Astrocyte (in vitro differentiated cells and primary cell): ENCODE measurements around the gene SLC35A2. TPM values are rescaled to one million over a fixed set of nuclear protein-coding genes. Genes with fewer than 3 reads are reported as not detected.

ENCODE experiments used
- DNase-seq: peaks from one replicate; pipeline ENCODE4 v3.0.0-alpha.2; 2010; ENCODE audit warnings: low read depth
- FAIRE-seq: peaks from 2 replicates; lab custom pipeline; 2011; peaks lifted over from hg19 to GRCh38; lab: Jason Lieb, UNC
- H2AFZ ChIP-seq: 2 replicates; pipeline ENCODE4 v1.6.0; 2012; ENCODE audit warnings: low read depth, low read length, inconsistent platforms
- H3K27ac ChIP-seq: 2 replicates; pipeline ENCODE4 v1.5.1; 2011; ENCODE audit warnings: low read depth, low read length, inconsistent platforms
- H3K27me3 ChIP-seq: 2 replicates; pipeline ENCODE4 v1.6.0; 2011; ENCODE audit warnings: low read length, inconsistent platforms; ENCODE audit not compliant: insufficient read depth
- H3K36me3 ChIP-seq: 2 replicates; pipeline ENCODE4 v1.5.1; 2011; ENCODE audit warnings: low read length, inconsistent platforms; ENCODE audit not compliant: insufficient read depth
- H3K4me1 ChIP-seq: 2 replicates; pipeline ENCODE4 v1.5.1; 2011; ENCODE audit warnings: low read length, inconsistent platforms; ENCODE audit not compliant: insufficient read depth
- H3K4me2 ChIP-seq: 2 replicates; pipeline ENCODE4 v1.6.0; 2012; ENCODE audit warnings: low read length, inconsistent platforms
- H3K4me3 ChIP-seq: 2 replicates; pipeline ENCODE4 v1.5.1; 2011; ENCODE audit warnings: low read depth, mild to moderate bottlenecking, low read length, inconsistent platforms; ENCODE audit not compliant: insufficient read depth
- H3K79me2 ChIP-seq: 2 replicates; pipeline ENCODE4 v1.6.0; 2012; ENCODE audit warnings: mild to moderate bottlenecking, low read length, inconsistent platforms; ENCODE audit not compliant: insufficient read depth
- H3K9ac ChIP-seq: 2 replicates; pipeline ENCODE4 v1.6.0; 2012; ENCODE audit warnings: mild to moderate bottlenecking, low read length, inconsistent platforms
- H3K9me3 ChIP-seq: 2 replicates; pipeline ENCODE4 v1.5.1; 2012; ENCODE audit warnings: low read depth, mild to moderate bottlenecking, low read length, inconsistent platforms; ENCODE audit not compliant: insufficient read depth
- H4K20me1 ChIP-seq: 2 replicates; pipeline ENCODE4 v1.6.0; 2012; ENCODE audit warnings: low read length, inconsistent platforms; ENCODE audit not compliant: insufficient read depth
- H3K27ac Mint-ChIP-seq: one replicate; pipeline ENCODE4 v1.8.0; 2021; ENCODE audit warnings: mild to moderate bottlenecking, mixed read lengths; ENCODE audit not compliant: unreplicated experiment
- H3K27me3 Mint-ChIP-seq: one replicate; pipeline ENCODE4 v1.8.0; 2021; ENCODE audit warnings: low read depth, mixed read lengths; ENCODE audit not compliant: unreplicated experiment
- H3K36me3 Mint-ChIP-seq: one replicate; pipeline ENCODE4 v1.8.0; 2021; ENCODE audit warnings: low read depth, mixed read lengths; ENCODE audit not compliant: unreplicated experiment
- H3K4me1 Mint-ChIP-seq: one replicate; pipeline ENCODE4 v1.8.0; 2021; ENCODE audit warnings: low read depth, mixed read lengths; ENCODE audit not compliant: unreplicated experiment
- H3K4me3 Mint-ChIP-seq: one replicate; pipeline ENCODE4 v1.8.0; 2021; ENCODE audit warnings: mild to moderate bottlenecking, moderate library complexity, mixed read lengths; ENCODE audit not compliant: unreplicated experiment
- H3K9me3 Mint-ChIP-seq: one replicate; pipeline ENCODE4 v1.8.0; 2021; ENCODE audit warnings: mild to moderate bottlenecking, mixed read lengths; ENCODE audit not compliant: unreplicated experiment
- CTCF ChIP-seq: IDR thresholded peaks from 2 replicates; pipeline ENCODE4 v1.5.1; 2011; ENCODE audit warnings: low read depth, mild to moderate bottlenecking, inconsistent platforms, low read length, moderate library complexity; ENCODE audit not compliant: insufficient read depth
- EZH2 ChIP-seq: IDR thresholded peaks from 2 replicates; pipeline ENCODE4 v1.6.1; 2012; ENCODE audit warnings: mild to moderate bottlenecking, low read length, inconsistent platforms; ENCODE audit not compliant: insufficient read depth
- total RNA-seq: library from RNA; stranded (reverse); gene quantifications from 2 replicates; pipeline ENCODE4 v1.2.1, GENCODE V29; 2021

Gene SLC35A2
- total RNA-seq, 1 donor from 2014 or later: 54.3 TPM

- H3K27ac ChIP-seq: no peak overlapping the region
- Mint-ChIP-seq H3K4me3 (no peak overlapping the region), H3K4me1 (peaks cover 11% of the 10 kb centered on the region), H3K27me3 (no peaks in the 10 kb centered on the region), H3K27ac (no peak overlapping the region), H3K9me3 (no peaks in the 10 kb centered on the region), H3K36me3 (peaks cover 8% of the 10 kb centered on the region)
- H3K4me3 ChIP-seq: no peak overlapping the region
- no peaks in the 10 kb centered on the region for H3K9me3 ChIP-seq
- FAIRE-seq (no peak), DNase-seq (no peak)
- no peak for TF ChIP-seq EZH2
- no peak for TF ChIP-seq CTCF
- H3K9ac ChIP-seq: no peak overlapping the region
- no peaks in the 10 kb centered on the region for H3K27me3 ChIP-seq
- peaks cover 6% of the 10 kb centered on the region for H3K36me3 ChIP-seq
- peaks cover 21% of the 10 kb centered on the region for H4K20me1 ChIP-seq
- H3K79me2 ChIP-seq: peaks cover 4% of the 10 kb centered on the region
- H3K4me2 ChIP-seq: no peak overlapping the region
- peaks cover 13% of the 10 kb centered on the region for H3K4me1 ChIP-seq
- no peak overlapping the region for H2AFZ ChIP-seq
These were observed 12.3 kb upstream of the SLC35A2 start for GRCh38 chrX:48923771-48924170.

- no peaks in the 10 kb centered on the region for H3K27me3 Mint-ChIP-seq
- H3K9ac ChIP-seq: no peak overlapping the region
- H3K79me2 ChIP-seq: no peaks in the 10 kb centered on the region
- H3K4me1 Mint-ChIP-seq: peaks cover 11% of the 10 kb centered on the region
- TF ChIP-seq CTCF: no peak
- no peaks in the 10 kb centered on the region for H3K27me3 ChIP-seq
- peaks cover 21% of the 10 kb centered on the region for H3K4me1 ChIP-seq
- no peak overlapping the region for H3K27ac ChIP-seq
- no peaks in the 10 kb centered on the region for H3K9me3 Mint-ChIP-seq
- H3K36me3 Mint-ChIP-seq: peaks cover 4% of the 10 kb centered on the region
- H3K4me2 ChIP-seq: no peak overlapping the region
- no peak overlapping the region for H3K4me3 ChIP-seq
- H3K27ac Mint-ChIP-seq: no peak overlapping the region
- FAIRE-seq (no peak), DNase-seq (no peak)
- H3K9me3 ChIP-seq: no peaks in the 10 kb centered on the region
- no peak overlapping the region for H3K4me3 Mint-ChIP-seq
- H3K36me3 ChIP-seq: peaks cover 6% of the 10 kb centered on the region
- H2AFZ ChIP-seq: no peak overlapping the region
- peaks cover 13% of the 10 kb centered on the region for H4K20me1 ChIP-seq
These were observed 9.3 kb upstream of the SLC35A2 start for GRCh38 chrX:48920718-48921104.

GRCh38 chrX:48919947-48920717, 8.7 kb upstream of the SLC35A2 start:
- H2AFZ ChIP-seq: no peak overlapping the region
- TF ChIP-seq EZH2: no peak
- peak; percentile 97 for FAIRE-seq

More at GRCh38 chrX:48919947-48920717, 8.7 kb upstream of the SLC35A2 start:
- no peaks in the 10 kb centered on the region for H3K79me2 ChIP-seq
- peak overlapping the region; percentile 87 for H3K4me2 ChIP-seq
- H3K4me1 ChIP-seq: peaks cover 21% of the 10 kb centered on the region
- Mint-ChIP-seq H3K4me3 (peak overlapping the region; percentile 43), H3K27me3 (no peaks in the 10 kb centered on the region), H3K27ac (peak overlapping the region; percentile 87), H3K36me3 (peaks cover 4% of the 10 kb centered on the region), H3K4me1 (peaks cover 11% of the 10 kb centered on the region), H3K9me3 (no peaks in the 10 kb centered on the region)
- no peak for DNase-seq
- H3K9ac ChIP-seq: peak overlapping the region; percentile 27
- H3K9me3 ChIP-seq: no peaks in the 10 kb centered on the region
- H4K20me1 ChIP-seq: peaks cover 13% of the 10 kb centered on the region
- no peak overlapping the region for H3K27ac ChIP-seq
- no peak overlapping the region for H3K4me3 ChIP-seq
- peaks cover 2% of the 10 kb centered on the region for H3K36me3 ChIP-seq
- no peaks in the 10 kb centered on the region for H3K27me3 ChIP-seq
